Trophoblast cell (in vitro differentiated cells and primary cell): ENCODE data around the gene PATL1.

Experiments
- DNase-seq, 2 donors: peaks; one replicate each; pipeline ENCODE4 v3.0.0-alpha.2; 2016
- H2AFZ ChIP-seq: 2 replicates; pipeline ENCODE4 v1.6.1; 2013; ENCODE audit warnings: low read length, moderate library complexity, mild to moderate bottlenecking; ENCODE audit not compliant: insufficient read depth, poor library complexity
- H2AK5ac ChIP-seq: 2 replicates; pipeline ENCODE4 v1.6.1; 2013; ENCODE audit warnings: mild to moderate bottlenecking, low read length
- H2BK120ac ChIP-seq: 2 replicates; pipeline ENCODE4 v1.6.1; 2013; ENCODE audit warnings: low read length, mild to moderate bottlenecking, moderate library complexity; ENCODE audit not compliant: insufficient read depth, poor library complexity
- H2BK12ac ChIP-seq: 2 replicates; pipeline ENCODE4 v1.6.1; 2013; ENCODE audit warnings: mild to moderate bottlenecking, low read length, moderate library complexity
- H2BK5ac ChIP-seq: 2 replicates; pipeline ENCODE4 v1.6.1; 2013; ENCODE audit warnings: low read length, low read depth, moderate library complexity, mild to moderate bottlenecking; ENCODE audit not compliant: poor library complexity
- H3K14ac ChIP-seq: 2 replicates; pipeline ENCODE4 v1.6.1; 2013; ENCODE audit warnings: mild to moderate bottlenecking, low read length
- H3K18ac ChIP-seq: 2 replicates; pipeline ENCODE4 v1.6.1; 2013; ENCODE audit warnings: mild to moderate bottlenecking, low read length
- H3K23ac ChIP-seq: 2 replicates; pipeline ENCODE4 v1.6.1; 2013; ENCODE audit warnings: low read length
- H3K27ac ChIP-seq: 2 replicates; pipeline ENCODE4 v1.5.1; 2013; ENCODE audit warnings: low read depth, mild to moderate bottlenecking, inconsistent platforms, low read length, moderate library complexity
- H3K27me3 ChIP-seq: 2 replicates; pipeline ENCODE4 v1.6.1; 2013; ENCODE audit warnings: inconsistent platforms, mild to moderate bottlenecking, low read length, moderate library complexity; ENCODE audit not compliant: insufficient read depth
- H3K36me3 ChIP-seq, 2 experiments: 1 replicate in 1 of 2; 2 replicates in 1 of 2; pipeline ENCODE4 v1.6.1; 2013; ENCODE audit warnings: low read length in 2 of 2, mild to moderate bottlenecking in 2 of 2, moderate library complexity in 1 of 2; ENCODE audit not compliant: insufficient read depth in 2 of 2, control insufficient read depth in 1 of 2
- H3K4ac ChIP-seq: 2 replicates; pipeline ENCODE4 v1.6.1; 2013; ENCODE audit warnings: low read depth, mild to moderate bottlenecking, low read length, moderate library complexity
- H3K4me1 ChIP-seq, 2 experiments: 1 replicate in 1 of 2; 2 replicates in 1 of 2; pipeline ENCODE4 v1.6.1; 2013; ENCODE audit warnings: low read length in 2 of 2, mild to moderate bottlenecking in 2 of 2, moderate library complexity in 1 of 2; ENCODE audit not compliant: insufficient read depth in 2 of 2, control insufficient read depth in 1 of 2
- H3K4me2 ChIP-seq: 2 replicates; pipeline ENCODE4 v1.6.1; 2013; ENCODE audit warnings: inconsistent platforms, mild to moderate bottlenecking, low read length, moderate library complexity
- H3K4me3 ChIP-seq: 2 replicates; pipeline ENCODE4 v1.5.1; 2013; ENCODE audit warnings: mild to moderate bottlenecking, low read depth, low read length, inconsistent platforms
- H3K79me1 ChIP-seq: one replicate; pipeline ENCODE4 v1.6.1; 2013; ENCODE audit warnings: low read length
- H3K79me2 ChIP-seq: 2 replicates; pipeline ENCODE4 v1.6.1; 2013; ENCODE audit warnings: low read length, mild to moderate bottlenecking; ENCODE audit not compliant: control insufficient read depth, insufficient read depth, poor library complexity
- H3K9ac ChIP-seq: 2 replicates; pipeline ENCODE4 v1.6.1; 2013; ENCODE audit warnings: mild to moderate bottlenecking, low read length
- H3K9me3 ChIP-seq: 2 replicates; pipeline ENCODE4 v1.6.1; 2013; ENCODE audit warnings: low read depth, mild to moderate bottlenecking, control low read depth, inconsistent platforms, low read length; ENCODE audit not compliant: insufficient read depth
- H4K12ac ChIP-seq: 2 replicates; pipeline ENCODE4 v1.6.1; 2013; ENCODE audit warnings: low read depth, mild to moderate bottlenecking, low read length, moderate library complexity
- H4K8ac ChIP-seq: 2 replicates; pipeline ENCODE4 v1.6.1; 2013; ENCODE audit warnings: low read depth, mild to moderate bottlenecking, low read length, moderate library complexity
- H4K91ac ChIP-seq: one replicate; pipeline ENCODE4 v1.6.1; 2013; ENCODE audit warnings: low read depth, mild to moderate bottlenecking, low read length, moderate library complexity
- WGBS: extraction: QIAGEN DNeasy Blood & Tissue Kit; methylation state at CpG from one replicate; pipeline ENCODE4 v1.1.7; 2013; ENCODE audit warnings: missing lambda C conversion rate; ENCODE audit not compliant: insufficient read length, insufficient coverage; ENCODE audit errors: extremely low coverage; 5-methylcytosine and 5-hydroxymethylcytosine counted together

The PATL1 gene

GRCh38 chr11:59673291-59673690 lies 4.5 kb upstream of the PATL1 start:
- no peak overlapping the region for H3K4ac ChIP-seq
- H2AFZ ChIP-seq: no peak overlapping the region
- H3K4me2 ChIP-seq: no peak overlapping the region

GRCh38 chr11:59671471-59671870 lies 2.6 kb upstream of the PATL1 start:
- Histone ChIP-seq H3K9ac (no peak overlapping the region), H3K4me3 (no peak overlapping the region), H2AK5ac (no peak overlapping the region), H3K4ac (no peak overlapping the region), H3K4me1 (peaks cover 0 to 5% of the 10 kb centered on the region in 2 experiments), H3K79me2 (peaks cover 10% of the 10 kb centered on the region), H4K91ac (no peak overlapping the region), H3K9me3 (no peaks in the 10 kb centered on the region), H3K14ac (no peak overlapping the region), H2BK12ac (no peak overlapping the region), H3K18ac (no peak overlapping the region), H3K79me1 (peaks cover 15% of the 10 kb centered on the region), H2BK5ac (no peak overlapping the region), H3K36me3 (peaks cover 0 to 3% of the 10 kb centered on the region in 2 experiments), H2BK120ac (no peak overlapping the region), H3K4me2 (no peak overlapping the region), H3K27me3 (no peaks in the 10 kb centered on the region), H3K23ac (no peak overlapping the region), H2AFZ (no peak overlapping the region), H4K12ac (no peak overlapping the region), H3K27ac (no peak overlapping the region), H4K8ac (peak overlapping the region; percentile 28)
- DNase-seq: no peak
- WGBS: no CpG with 5 or more reads among the region's 11 CpGs

More at GRCh38 chr11:59673291-59673690, 4.5 kb upstream of the PATL1 start:
- no peak overlapping the region for H3K23ac ChIP-seq
- H3K9ac ChIP-seq: no peak overlapping the region
- H2AK5ac ChIP-seq: no peak overlapping the region
- no peaks in the 10 kb centered on the region for H3K9me3 ChIP-seq
- peaks cover 8% of the 10 kb centered on the region for H3K79me2 ChIP-seq
- H4K91ac ChIP-seq: no peak overlapping the region
- peaks cover 15% of the 10 kb centered on the region for H3K79me1 ChIP-seq
- no peak overlapping the region for H2BK5ac ChIP-seq
- no peak overlapping the region for H3K4me3 ChIP-seq
- no peak overlapping the region for H3K14ac ChIP-seq
- H2BK12ac ChIP-seq: no peak overlapping the region
- H3K4me1 ChIP-seq: peaks cover 0 to 5% of the 10 kb centered on the region in 2 experiments
- no peak overlapping the region for H4K12ac ChIP-seq
- no peak overlapping the region for H4K8ac ChIP-seq
- DNase-seq: no peak
- no peak overlapping the region for H3K18ac ChIP-seq
- WGBS: no CpG with 5 or more reads among the region's 2 CpGs
- H3K36me3 ChIP-seq: no peaks in the 10 kb centered on the region
- no peaks in the 10 kb centered on the region for H3K27me3 ChIP-seq
- no peak overlapping the region for H2BK120ac ChIP-seq
- H3K27ac ChIP-seq: no peak overlapping the region

GRCh38 chr11:59669611-59670009 lies 773 bp upstream of the PATL1 start:
- H2AK5ac ChIP-seq: peak overlapping the region; percentile 85
- peak overlapping the region; percentile 96 for H4K91ac ChIP-seq
- H3K9me3 ChIP-seq: no peaks in the 10 kb centered on the region
- peak overlapping the region; percentile 99 for H3K18ac ChIP-seq
- H3K79me2 ChIP-seq: peaks cover 10% of the 10 kb centered on the region
- no peak overlapping the region for H2BK12ac ChIP-seq
- peak overlapping the region; percentile 98 for H2AFZ ChIP-seq
- DNase-seq: peak; percentile 64 to 87
- peak overlapping the region; percentile 98 for H3K14ac ChIP-seq
- H3K79me1 ChIP-seq: peaks cover 15% of the 10 kb centered on the region
- H4K8ac ChIP-seq: peak overlapping the region; percentile 99
- H3K23ac ChIP-seq: no peak overlapping the region
- peak overlapping the region; percentile 76 for H2BK120ac ChIP-seq
- peak overlapping the region; percentile 99 for H3K27ac ChIP-seq
- peak overlapping the region; percentile 73 for H3K4me3 ChIP-seq
- H2BK5ac ChIP-seq: peak overlapping the region; percentile 99
- H3K4me1 ChIP-seq: peaks cover 0 to 5% of the 10 kb centered on the region in 2 experiments
- WGBS: no CpG with 5 or more reads among the region's 22 CpGs
- peak overlapping the region; percentile 83 for H3K4me2 ChIP-seq
- peak overlapping the region; percentile 57 for H3K4ac ChIP-seq
- H3K27me3 ChIP-seq: no peaks in the 10 kb centered on the region
- peak overlapping the region; percentile 91 for H4K12ac ChIP-seq
- peak overlapping the region; percentile 83 for H3K9ac ChIP-seq
- peaks cover 8 to 12% of the 10 kb centered on the region in 2 experiments for H3K36me3 ChIP-seq

- Histone ChIP-seq H3K27me3 (no peaks in the 10 kb centered on the region), H4K91ac (peak overlapping the region; percentile 97), H2AK5ac (peak overlapping the region; percentile 83), H3K27ac (peak overlapping the region; percentile 87), H2BK120ac (peak overlapping the region; percentile 97), H2BK5ac (peak overlapping the region; percentile 89), H3K4ac (peak overlapping the region; percentile 96), H3K18ac (peak overlapping the region; percentile 98), H3K4me2 (peak overlapping the region; percentile 78), H4K12ac (peak overlapping the region; percentile 87), H3K4me3 (peak overlapping the region; percentile 89), H3K79me2 (peaks cover 10% of the 10 kb centered on the region), H3K36me3 (peaks cover 10 to 14% of the 10 kb centered on the region in 2 experiments), H3K23ac (no peak overlapping the region), H3K9me3 (no peaks in the 10 kb centered on the region), H2AFZ (peak overlapping the region; percentile 91), H2BK12ac (no peak overlapping the region), H3K4me1 (peaks cover 0 to 5% of the 10 kb centered on the region in 2 experiments), H4K8ac (peak overlapping the region; percentile 79), H3K9ac (peak overlapping the region; percentile 88), H3K79me1 (peaks cover 15% of the 10 kb centered on the region), H3K14ac (peak overlapping the region; percentile 97)
- peak; percentile 50 to 67 for DNase-seq
- WGBS: no CpG with 5 or more reads among the region's 39 CpGs
Measured at GRCh38 chr11:59668188-59668949, 468 bp downstream of the PATL1 start.
